NCI-H69 (cell line): ENCODE measurements around the gene PPFIA3.

ENCODE experiments used
- DNase-seq: peaks from one replicate; lab custom pipeline; 2025; lab: John Stamatoyannopoulos, UW

The PPFIA3 gene

DNA sequence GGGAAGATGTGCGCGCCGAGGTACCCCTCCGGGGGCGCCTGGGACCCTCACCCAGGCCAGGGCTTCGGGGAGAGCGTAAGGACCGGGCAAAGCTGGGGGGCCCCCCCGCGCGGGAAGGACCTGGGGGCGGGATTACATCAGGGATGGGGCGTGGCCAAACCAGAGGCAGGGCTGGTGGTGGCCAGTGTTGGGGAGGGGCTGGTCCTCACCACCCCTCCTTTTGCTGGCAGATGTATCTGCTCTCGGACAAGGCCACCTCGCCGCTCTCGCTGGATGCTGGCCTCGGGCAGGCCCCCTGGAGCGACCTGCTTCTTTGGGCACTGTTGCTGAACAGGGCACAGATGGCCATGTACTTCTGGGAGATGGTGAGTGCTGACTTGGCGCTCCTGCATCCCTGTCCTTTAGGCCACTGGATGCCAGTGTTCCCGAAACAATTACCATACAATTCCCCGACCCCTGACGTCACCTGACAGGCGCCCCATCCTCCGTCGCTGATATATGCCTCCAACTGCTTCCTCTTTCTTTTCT, 63.6 kb downstream of the PPFIA3 start:
- no peak for DNase-seq

DNA sequence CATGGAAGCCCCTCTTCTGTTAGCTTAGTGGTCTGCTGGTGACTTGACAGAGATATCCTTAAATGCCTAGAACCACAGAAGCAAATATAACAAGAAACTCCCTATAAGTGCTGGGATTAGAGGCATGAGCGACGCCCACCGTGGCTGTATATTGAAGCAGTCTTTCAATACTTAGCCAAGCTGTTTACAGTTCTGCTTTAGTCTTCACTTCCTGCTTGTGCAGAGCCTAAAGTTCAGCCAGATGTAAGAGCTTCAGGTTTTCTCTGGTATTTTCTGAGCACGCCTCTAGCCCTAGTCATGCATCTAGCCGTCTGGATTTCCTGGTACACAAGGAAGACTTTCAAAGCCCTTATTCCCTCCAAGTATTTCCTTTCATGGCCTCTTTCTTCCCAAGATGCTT, 66.8 kb downstream of the PPFIA3 start:
- no peak for DNase-seq

DNA sequence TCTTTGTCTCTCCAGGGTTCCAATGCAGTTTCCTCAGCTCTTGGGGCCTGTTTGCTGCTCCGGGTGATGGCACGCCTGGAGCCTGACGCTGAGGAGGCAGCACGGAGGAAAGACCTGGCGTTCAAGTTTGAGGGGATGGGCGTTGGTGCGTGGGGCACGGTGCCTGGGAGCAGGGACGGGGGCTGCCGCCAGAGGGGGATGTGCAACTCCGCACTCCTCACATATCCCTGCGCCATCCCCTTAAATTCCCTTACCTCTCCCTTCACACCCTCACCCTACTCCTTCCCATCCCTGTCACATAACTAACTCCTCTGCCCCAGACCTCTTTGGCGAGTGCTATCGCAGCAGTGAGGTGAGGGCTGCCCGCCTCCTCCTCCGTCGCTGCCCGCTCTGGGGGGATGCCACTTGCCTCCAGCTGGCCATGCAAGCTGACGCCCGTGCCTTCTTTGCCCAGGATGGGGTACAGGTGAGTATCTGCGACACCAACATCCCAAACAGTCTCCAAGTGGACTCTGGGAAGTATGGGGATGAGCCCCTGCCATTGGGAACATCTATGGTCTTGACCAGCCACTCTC, 69.4 kb downstream of the PPFIA3 start:
- DNase-seq, result no peak

DNA sequence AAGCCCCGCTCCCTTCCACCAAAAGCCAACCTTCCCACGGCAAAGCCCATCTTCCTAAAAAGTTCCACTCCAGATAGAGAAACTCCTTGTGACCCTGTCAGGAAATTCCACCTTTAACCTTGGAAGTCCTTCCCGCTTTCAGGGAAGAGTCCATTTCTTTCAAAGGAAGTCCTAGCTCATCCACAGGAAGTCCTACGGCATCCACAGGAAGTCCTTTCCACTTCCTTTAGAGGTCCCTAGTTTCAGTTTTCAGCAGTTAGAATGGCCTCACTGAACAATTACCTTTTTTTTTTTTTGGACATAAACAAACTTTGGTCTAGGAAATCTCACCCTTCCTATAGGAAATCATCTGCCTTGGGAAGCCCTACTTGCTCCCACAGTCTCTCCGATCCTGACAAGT, 69.9 kb downstream of the PPFIA3 start:
- no peak for DNase-seq

DNA sequence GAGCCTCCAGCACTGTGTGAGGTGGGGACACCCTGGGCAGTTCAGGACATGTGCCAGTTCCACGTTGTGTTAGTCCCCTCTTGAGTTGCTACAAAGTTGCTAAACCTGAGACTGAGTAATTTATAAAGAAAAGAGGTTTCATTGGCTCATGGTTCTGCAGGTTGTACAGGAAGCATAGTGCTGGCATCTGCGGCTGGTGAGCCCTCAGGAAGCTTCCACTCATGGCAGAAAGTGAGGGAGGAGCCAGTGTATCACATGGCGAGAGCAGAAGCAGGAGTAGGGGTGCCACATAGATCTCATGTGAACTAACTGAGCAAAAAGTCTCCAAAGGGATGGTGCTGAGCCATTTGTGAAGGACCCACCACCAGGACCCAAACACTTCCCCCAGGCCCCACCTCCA, 71.4 kb downstream of the PPFIA3 start:
- no peak for DNase-seq

DNA sequence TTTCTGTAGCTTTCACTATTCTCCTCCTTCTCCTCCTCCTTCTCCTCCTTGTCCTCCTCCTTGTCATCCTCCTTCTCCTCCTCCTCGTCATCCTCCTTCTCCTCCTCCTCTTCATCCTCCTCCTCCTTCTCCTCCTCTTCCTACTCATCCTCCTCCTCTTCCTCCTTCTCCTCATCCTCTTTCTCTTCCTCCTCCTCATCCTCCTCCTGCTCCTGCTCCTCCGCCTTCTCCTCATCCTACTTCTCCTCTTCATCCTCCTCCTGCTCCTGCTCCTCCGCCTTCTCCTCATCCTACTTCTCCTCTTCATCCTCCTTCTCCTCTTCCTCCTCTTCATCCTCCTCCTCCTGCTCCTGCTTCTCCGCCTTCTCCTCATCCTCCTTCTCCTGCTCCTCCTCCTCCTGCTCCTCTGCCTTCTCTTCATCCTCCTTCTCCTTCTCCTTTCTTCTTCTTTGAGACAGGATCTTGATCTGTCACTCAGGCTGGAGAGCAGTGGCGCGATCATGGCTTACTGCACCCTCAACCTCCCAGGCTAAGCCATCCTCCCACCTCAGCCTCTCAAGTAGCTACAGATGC, 74.6 kb downstream of the PPFIA3 start:
- no peak for DNase-seq

DNA sequence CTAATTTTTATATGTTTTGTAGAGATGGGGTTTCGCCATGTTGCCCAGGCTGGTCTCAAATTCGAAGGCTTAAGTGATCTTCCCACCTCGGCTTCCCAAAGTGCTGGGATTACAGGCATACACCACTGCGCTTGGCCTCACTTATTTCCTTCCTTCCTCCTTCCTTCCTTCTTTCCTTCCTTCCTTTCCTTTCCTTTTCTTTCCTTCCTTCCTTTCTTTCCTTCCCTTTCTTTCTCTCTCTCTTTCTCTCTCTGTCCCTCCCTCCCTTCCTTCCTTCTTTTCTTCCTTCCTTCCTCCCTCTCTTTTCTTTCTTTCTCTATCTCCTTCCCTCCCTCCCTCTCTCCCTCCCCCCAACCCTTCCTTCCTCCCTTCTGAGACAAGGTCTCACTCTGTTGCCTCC, 75.1 kb downstream of the PPFIA3 start:
- no peak for DNase-seq

DNA sequence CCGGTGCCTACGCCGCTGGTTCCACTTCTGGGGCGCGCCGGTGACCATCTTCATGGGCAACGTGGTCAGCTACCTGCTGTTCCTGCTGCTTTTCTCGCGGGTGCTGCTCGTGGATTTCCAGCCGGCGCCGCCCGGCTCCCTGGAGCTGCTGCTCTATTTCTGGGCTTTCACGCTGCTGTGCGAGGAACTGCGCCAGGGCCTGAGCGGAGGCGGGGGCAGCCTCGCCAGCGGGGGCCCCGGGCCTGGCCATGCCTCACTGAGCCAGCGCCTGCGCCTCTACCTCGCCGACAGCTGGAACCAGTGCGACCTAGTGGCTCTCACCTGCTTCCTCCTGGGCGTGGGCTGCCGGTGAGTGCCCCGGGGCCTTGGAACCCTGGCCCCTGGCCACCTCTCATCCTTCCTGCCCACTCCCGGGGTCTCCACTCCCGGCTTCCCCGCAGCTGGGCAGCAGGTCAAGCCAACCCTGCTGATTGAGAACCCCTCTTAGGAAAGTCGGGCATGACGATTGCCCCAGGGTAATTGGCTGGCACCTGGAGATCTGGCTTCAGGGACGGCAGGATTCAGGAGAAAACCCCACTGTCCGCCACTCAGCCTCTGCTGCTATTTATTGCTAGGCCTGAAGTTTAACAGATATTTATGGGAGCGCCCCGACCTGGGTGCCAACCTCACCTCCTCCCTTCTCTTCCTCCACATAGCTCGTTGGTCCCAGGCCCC, 77.3 kb downstream of the PPFIA3 start:
- peak; percentile 82 for DNase-seq

DNA sequence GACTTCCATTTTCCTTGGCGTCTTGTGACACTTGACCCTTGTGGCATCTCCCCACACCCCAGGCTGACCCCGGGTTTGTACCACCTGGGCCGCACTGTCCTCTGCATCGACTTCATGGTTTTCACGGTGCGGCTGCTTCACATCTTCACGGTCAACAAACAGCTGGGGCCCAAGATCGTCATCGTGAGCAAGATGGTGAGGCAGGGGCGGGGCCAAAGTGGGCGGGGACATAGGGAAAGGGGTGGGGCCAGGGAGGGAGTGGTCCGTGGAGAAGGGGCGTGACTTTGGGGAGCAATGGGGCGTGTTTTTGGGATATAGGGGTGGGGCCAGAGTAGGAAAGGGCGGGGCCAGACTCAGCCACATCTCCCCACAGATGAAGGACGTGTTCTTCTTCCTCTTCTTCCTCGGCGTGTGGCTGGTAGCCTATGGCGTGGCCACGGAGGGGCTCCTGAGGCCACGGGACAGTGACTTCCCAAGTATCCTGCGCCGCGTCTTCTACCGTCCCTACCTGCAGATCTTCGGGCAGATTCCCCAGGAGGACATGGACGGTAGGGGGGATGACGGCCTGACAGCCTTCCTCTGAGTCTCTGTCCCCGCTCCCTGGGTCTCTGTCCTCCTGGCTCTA, 81.0 kb downstream of the PPFIA3 start:
- no peak for DNase-seq
